Left lung (tissue), 10 donors: ENCODE measurements around the gene DENND1B. TPM values are rescaled to one million over a fixed set of nuclear protein-coding genes. Genes with fewer than 3 reads are reported as not detected.

Experiments used
- ATAC-seq: fragments of 200-7000 bp; cut with Tn5 transposase; one replicate; pipeline ENCODE4 v1.9.1; 2020; ENCODE audit warnings: moderate library complexity
- DNase-seq, 4 donors: peaks; one replicate each; pipeline ENCODE4 v3.0.0-alpha.2; 2013 to 2020
- H3K27ac ChIP-seq, 2 donors: fragments of 200-600 bp; sonication (generic) in 1 of 2; one replicate each; pipeline versions ENCODE4 v1.5.0 to v1.8.0; 2020 to 2021
- H3K27me3 ChIP-seq, 2 donors: fragments of 200-600 bp; sonication (generic) in 1 of 2; one replicate each; pipeline versions ENCODE4 v1.5.0 to v1.8.0; 2020 to 2021
- H3K36me3 ChIP-seq, 2 donors: fragments of 200-600 bp; sonication (generic) in 1 of 2; one replicate each; pipeline versions ENCODE4 v1.5.0 to v1.8.0; 2020 to 2021
- H3K4me1 ChIP-seq, 2 donors: fragments of 200-600 bp; one replicate each; pipeline ENCODE4 v1.8.0; 2021
- H3K4me3 ChIP-seq, 2 donors: fragments of 200-600 bp; sonication (generic) in 1 of 2; one replicate each; pipeline versions ENCODE4 v1.5.0 to v1.8.0; 2020 to 2021; ENCODE audit warnings: mild to moderate bottlenecking in 1 of 2
- H3K9me3 ChIP-seq, 2 donors: fragments of 200-600 bp; sonication (generic) in 1 of 2; one replicate each; pipeline versions ENCODE4 v1.5.0 to v1.8.0; 2020 to 2021
- intact Hi-C, 2 donors: fragments of 100-400 bp; cut with DNase I; formaldehyde crosslinking; loops; one replicate each; pipeline versions ENCODE4 v1.11.2 to v1.14.2; 2022
- polyA plus RNA-seq, 6 donors: library from polyadenylated mRNA; unstranded; fragments of 120-200 nt; gene quantifications; one replicate each; pipeline ENCODE4 v1.2.1, GENCODE V29; 2013; ENCODE audit not compliant: insufficient read length in 6 of 6
- total RNA-seq, 2 donors: library from RNA; stranded (reverse); fragmentation: NEBNext Ultra II Directional; extraction: Animal tissue kit (Norgen Biotek cat#: 25700); gene quantifications; one replicate each; pipeline ENCODE4 v1.2.1, GENCODE V29; 2021
- TF ChIP-seq, protein P1 (sequence below), 2 donors: fragments of 200-600 bp; sonication (generic) in 1 of 2; IDR thresholded peaks; one replicate each; pipeline versions ENCODE4 v1.5.0 to v1.8.0; 2021; ENCODE audit warnings: antibody characterized with exemption in 2 of 2
- donor health status: DM: no; HTN: yes; CAD: no.
- donor health status: DM: no; HTN: no; CAD: no.

Gene DENND1B
- total and polyA plus RNA-seq, 8 donors, result 12.5 to 17.2 (median 13.4) TPM

DNA sequence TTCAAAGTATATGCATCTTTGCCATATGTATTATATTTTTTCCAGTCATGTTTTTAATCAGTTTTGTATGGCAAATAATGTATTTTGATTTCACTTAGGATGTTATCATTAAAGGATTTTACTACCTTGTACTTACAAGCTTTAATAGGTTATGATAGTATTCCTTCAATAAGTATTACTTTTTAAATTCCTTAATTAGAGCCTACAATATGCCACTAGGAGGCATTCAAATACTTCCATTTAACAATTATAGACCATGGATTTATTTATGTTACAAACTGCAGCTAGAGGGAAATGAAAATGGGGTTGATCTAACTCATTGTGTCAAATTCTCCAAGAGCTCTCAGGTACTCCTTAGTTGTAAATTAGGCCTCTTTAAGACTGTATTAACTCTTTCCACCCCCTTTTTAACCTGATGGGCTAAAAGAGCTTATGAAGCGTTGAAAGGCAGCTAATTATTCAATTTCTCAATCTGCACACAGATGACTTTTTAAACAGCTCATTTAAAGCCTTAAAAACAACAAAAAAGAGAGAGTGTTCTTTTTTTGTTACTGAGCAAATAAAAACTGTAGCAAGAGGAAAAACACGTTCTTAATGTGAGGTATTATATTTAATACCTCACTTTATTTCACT is 156.2 kb downstream of the DENND1B start:
- Histone ChIP-seq H3K27ac (no peak overlapping the region), H3K36me3 (peaks cover 0 to 7% of the 10 kb centered on the region in 2 donors), H3K27me3 (no peaks in the 10 kb centered on the region), H3K4me3 (no peak overlapping the region), H3K4me1 (no peaks in the 10 kb centered on the region), H3K9me3 (no peaks in the 10 kb centered on the region)
- intact Hi-C loops, result no loop called here
- peak; percentile 43 for ATAC-seq
- DNase-seq, result peak in 2 of 4 donors; percentile 36 to 43
- TF ChIP-seq, protein P1, sequence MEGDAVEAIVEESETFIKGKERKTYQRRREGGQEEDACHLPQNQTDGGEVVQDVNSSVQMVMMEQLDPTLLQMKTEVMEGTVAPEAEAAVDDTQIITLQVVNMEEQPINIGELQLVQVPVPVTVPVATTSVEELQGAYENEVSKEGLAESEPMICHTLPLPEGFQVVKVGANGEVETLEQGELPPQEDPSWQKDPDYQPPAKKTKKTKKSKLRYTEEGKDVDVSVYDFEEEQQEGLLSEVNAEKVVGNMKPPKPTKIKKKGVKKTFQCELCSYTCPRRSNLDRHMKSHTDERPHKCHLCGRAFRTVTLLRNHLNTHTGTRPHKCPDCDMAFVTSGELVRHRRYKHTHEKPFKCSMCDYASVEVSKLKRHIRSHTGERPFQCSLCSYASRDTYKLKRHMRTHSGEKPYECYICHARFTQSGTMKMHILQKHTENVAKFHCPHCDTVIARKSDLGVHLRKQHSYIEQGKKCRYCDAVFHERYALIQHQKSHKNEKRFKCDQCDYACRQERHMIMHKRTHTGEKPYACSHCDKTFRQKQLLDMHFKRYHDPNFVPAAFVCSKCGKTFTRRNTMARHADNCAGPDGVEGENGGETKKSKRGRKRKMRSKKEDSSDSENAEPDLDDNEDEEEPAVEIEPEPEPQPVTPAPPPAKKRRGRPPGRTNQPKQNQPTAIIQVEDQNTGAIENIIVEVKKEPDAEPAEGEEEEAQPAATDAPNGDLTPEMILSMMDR (IDR thresholded peaks at IDR 0.05), result peak in 1 of 2 donors; percentile 28

DNA sequence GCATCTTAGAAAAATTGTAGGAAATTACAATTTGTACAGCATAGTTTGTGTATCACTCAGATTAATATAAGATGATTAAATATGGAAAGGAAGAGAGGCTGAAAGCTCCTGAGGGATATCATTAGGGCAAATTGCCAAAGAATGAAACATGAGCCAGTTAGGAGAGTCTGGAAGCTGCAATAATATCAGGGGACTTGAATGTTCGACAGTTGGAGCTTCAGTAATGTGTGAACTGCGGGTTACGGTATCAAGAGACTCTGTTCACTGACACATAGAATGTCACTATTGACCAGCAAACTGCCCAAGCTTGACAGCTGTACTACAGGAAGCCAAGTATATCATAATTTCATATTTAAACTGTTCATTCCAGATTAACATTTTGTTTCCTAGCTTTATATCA is 157.2 kb downstream of the DENND1B start:
- Histone ChIP-seq H3K9me3 (no peaks in the 10 kb centered on the region), H3K4me1 (no peaks in the 10 kb centered on the region), H3K27ac (no peak overlapping the region), H3K4me3 (no peak overlapping the region), H3K36me3 (peaks cover 0 to 7% of the 10 kb centered on the region in 2 donors), H3K27me3 (no peaks in the 10 kb centered on the region)
- TF ChIP-seq, protein P1 (IDR thresholded peaks at IDR 0.05), result no peak
- no peak for ATAC-seq
- no peak for DNase-seq
- intact Hi-C loops, result no loop called here

DNA sequence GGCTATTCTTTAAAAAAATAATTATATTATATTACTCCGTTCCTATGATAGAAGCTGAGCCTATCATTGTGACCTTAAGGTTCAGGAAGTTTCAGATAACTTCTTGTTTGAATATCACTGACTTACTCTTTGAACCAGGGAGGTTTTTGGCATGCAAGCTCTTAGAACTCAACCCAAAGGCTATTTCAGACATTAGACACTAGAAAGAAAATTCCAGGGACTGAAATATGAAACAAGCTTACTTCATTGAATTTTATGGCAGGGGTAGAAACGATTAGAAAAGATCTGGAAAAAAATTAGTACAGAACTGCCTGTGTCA is 159.6 kb downstream of the DENND1B start:
- ATAC-seq (no peak), DNase-seq (no peak)
- intact Hi-C loops, result no loop called here
- Histone ChIP-seq H3K9me3 (no peaks in the 10 kb centered on the region), H3K27me3 (no peaks in the 10 kb centered on the region), H3K27ac (no peak overlapping the region), H3K4me3 (no peak overlapping the region), H3K36me3 (peaks cover 0 to 7% of the 10 kb centered on the region in 2 donors), H3K4me1 (no peaks in the 10 kb centered on the region)
- TF ChIP-seq, protein P1 (IDR thresholded peaks at IDR 0.05), result no peak

DNA sequence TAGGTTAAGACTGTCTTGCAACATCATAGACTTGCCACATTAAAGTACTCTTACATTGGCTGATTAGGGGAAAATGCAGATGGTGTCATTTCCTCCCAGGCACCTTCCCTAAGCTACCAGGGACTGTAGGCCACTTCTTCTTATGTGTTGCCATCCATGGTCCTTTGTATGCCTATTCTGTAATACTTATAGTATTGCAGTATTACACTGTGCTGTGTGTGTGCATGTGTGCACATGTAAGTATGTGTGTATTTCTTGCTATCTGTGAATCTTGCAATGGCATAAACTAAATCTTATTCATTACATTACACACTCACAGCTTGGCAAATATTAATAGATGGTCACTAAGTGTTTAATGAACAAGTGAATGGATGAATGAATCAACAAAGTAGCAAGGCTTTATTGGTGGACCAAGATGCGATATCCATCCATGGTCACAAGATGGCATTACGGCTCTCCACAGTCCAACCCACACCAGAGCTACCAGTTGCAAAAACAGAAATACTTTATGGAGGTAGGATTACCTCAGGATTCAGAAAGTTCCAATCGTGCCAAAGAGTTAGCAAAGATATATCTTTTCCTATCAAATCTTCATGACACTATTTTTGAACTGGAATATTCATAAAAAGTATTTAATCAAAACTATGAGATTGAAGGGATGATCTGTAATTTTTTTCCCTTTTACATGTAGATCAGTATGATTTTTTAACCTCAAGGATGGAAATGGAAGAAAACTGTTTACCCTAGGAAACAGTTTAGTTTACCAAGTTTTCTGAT is 160.2 kb downstream of the DENND1B start:
- no peak overlapping the region for H3K4me3 ChIP-seq
- peaks cover 0 to 7% of the 10 kb centered on the region in 2 donors for H3K36me3 ChIP-seq
- no peaks in the 10 kb centered on the region for H3K27me3 ChIP-seq
- no peaks in the 10 kb centered on the region for H3K4me1 ChIP-seq
- intact Hi-C loops, result no loop called here
- H3K9me3 ChIP-seq, result no peaks in the 10 kb centered on the region
- TF ChIP-seq, protein P1 (IDR thresholded peaks at IDR 0.05), result peak; percentile 24 to 39
- no peak overlapping the region for H3K27ac ChIP-seq
- DNase-seq (peak in 1 of 4 donors; percentile 26), ATAC-seq (peak; percentile 87)

DNA sequence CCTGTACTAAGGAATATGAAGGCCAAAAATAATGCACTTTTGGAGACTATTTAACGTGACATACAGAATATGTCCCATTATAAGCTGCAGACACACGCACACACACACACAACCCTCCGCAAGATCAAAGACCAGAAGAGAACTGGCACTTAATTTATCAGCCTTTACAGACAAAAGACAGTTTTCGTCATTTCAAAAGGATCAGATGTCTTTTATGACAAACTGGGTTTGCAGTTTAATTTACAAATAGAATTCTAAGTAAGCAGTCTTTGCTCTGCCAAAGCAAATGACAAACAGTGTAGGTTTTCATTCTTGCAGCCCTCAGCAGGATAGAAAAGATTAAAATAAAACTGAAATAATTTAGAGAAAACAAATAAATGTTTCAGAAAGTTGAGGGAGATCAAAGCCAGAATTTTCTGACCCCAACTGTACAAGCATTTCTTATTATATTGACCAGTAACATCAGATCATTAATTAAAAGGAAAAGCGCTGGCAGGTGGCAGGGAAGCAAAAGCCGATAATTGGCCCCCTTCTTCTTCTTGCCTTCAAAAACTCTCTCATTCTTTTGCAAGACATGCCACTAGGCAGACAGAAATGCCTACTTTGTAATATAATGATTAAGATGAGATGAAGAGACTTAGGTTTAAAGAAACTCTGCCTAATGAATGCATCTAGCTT is 169.0 kb downstream of the DENND1B start:
- DNase-seq (no peak), ATAC-seq (no peak)
- no peaks in the 10 kb centered on the region for H3K36me3 ChIP-seq
- no peak overlapping the region for H3K4me3 ChIP-seq
- no peaks in the 10 kb centered on the region for H3K4me1 ChIP-seq
- intact Hi-C loops, result no loop called here
- H3K27ac ChIP-seq, result no peak overlapping the region
- no peaks in the 10 kb centered on the region for H3K9me3 ChIP-seq
- TF ChIP-seq, protein P1 (IDR thresholded peaks at IDR 0.05), result no peak
- no peaks in the 10 kb centered on the region for H3K27me3 ChIP-seq
